ENCODE data around the gene AKR1C2. TPM values are rescaled to one million over a fixed set of nuclear protein-coding genes. Genes with fewer than 3 reads are reported as not detected.
"Not testable (repeated sequence)": the region's sequence is repeated elsewhere in the genome, so short reads cannot be mapped to it uniquely, and the experiment has no call there.

Gene AKR1C2
- total RNA-seq, 2 donors from 2014 or later = not detected

GRCh38 chr10:4953405-4953804 is 50.3 kb downstream of the AKR1C2 start:
- ATAC-seq (no peak), DNase-seq (no peak)
- Mint-ChIP-seq H3K4me1 (peaks cover 4% of the 10 kb centered on the region), H3K27ac (no peak overlapping the region), H3K4me3 (no peak overlapping the region), H3K36me3 (ENCODE audit: low read depth) (no peaks in the 10 kb centered on the region), H3K27me3 (peaks cover 24% of the 10 kb centered on the region)
- no peaks in the 10 kb centered on the region for H3K9me3 ChIP-seq (ENCODE audit: control insufficient read depth, low read length, poor library complexity, severe bottlenecking)

GRCh38 chr10:4951512-4952162 is 52.0 kb downstream of the AKR1C2 start:
- H3K36me3 Mint-ChIP-seq (ENCODE audit: low read depth); H3K9me3 ChIP-seq (ENCODE audit: control insufficient read depth, low read length, poor library complexity, severe bottlenecking); ATAC-seq; H3K4me3 Mint-ChIP-seq; H3K4me1 Mint-ChIP-seq; DNase-seq; H3K27ac Mint-ChIP-seq: not testable (repeated sequence)
- peaks cover 28% of the 10 kb centered on the region for H3K27me3 Mint-ChIP-seq

- no peaks in the 10 kb centered on the region for H3K9me3 ChIP-seq (ENCODE audit: control insufficient read depth, low read length, poor library complexity, severe bottlenecking)
- H3K27ac Mint-ChIP-seq = no peak overlapping the region
- H3K4me3 Mint-ChIP-seq = no peak overlapping the region
- H3K27me3 Mint-ChIP-seq = peaks cover 13% of the 10 kb centered on the region
- no peak for DNase-seq
- no peaks in the 10 kb centered on the region for H3K36me3 Mint-ChIP-seq (ENCODE audit: low read depth)
- ATAC-seq = no peak
- no peaks in the 10 kb centered on the region for H3K4me1 Mint-ChIP-seq
Observed at GRCh38 chr10:4947635-4948596, 55.7 kb downstream of the AKR1C2 start.

GRCh38 chr10:4947039-4947634 is 56.5 kb downstream of the AKR1C2 start:
- H3K9me3 ChIP-seq (ENCODE audit: control insufficient read depth, low read length, poor library complexity, severe bottlenecking) = no peaks in the 10 kb centered on the region
- DNase-seq (no peak), ATAC-seq (no peak)
- H3K4me1 Mint-ChIP-seq = no peaks in the 10 kb centered on the region
- H3K4me3 Mint-ChIP-seq = no peak overlapping the region
- no peaks in the 10 kb centered on the region for H3K36me3 Mint-ChIP-seq (ENCODE audit: low read depth)
- H3K27me3 Mint-ChIP-seq = peaks cover 13% of the 10 kb centered on the region
- H3K27ac Mint-ChIP-seq = no peak overlapping the region

GRCh38 chr10:4945766-4946717 is 57.6 kb downstream of the AKR1C2 start:
- H3K36me3 Mint-ChIP-seq (ENCODE audit: low read depth) = no peaks in the 10 kb centered on the region
- H3K27me3 Mint-ChIP-seq = peaks cover 9% of the 10 kb centered on the region
- no peak for ATAC-seq
- H3K4me1 Mint-ChIP-seq = no peaks in the 10 kb centered on the region
- no peaks in the 10 kb centered on the region for H3K9me3 ChIP-seq (ENCODE audit: control insufficient read depth, low read length, poor library complexity, severe bottlenecking)
- no peak for DNase-seq
- no peak overlapping the region for H3K27ac Mint-ChIP-seq
- no peak overlapping the region for H3K4me3 Mint-ChIP-seq

GRCh38 chr10:4944841-4945240 is 58.8 kb downstream of the AKR1C2 start:
- peaks cover 14% of the 10 kb centered on the region for H3K27me3 Mint-ChIP-seq
- H3K9me3 ChIP-seq (ENCODE audit: control insufficient read depth, low read length, poor library complexity, severe bottlenecking) = no peaks in the 10 kb centered on the region
- ATAC-seq (no peak), DNase-seq (no peak)
- H3K4me3 Mint-ChIP-seq = no peak overlapping the region
- H3K36me3 Mint-ChIP-seq (ENCODE audit: low read depth) = no peaks in the 10 kb centered on the region
- H3K4me1 Mint-ChIP-seq = peaks cover 3% of the 10 kb centered on the region
- no peak overlapping the region for H3K27ac Mint-ChIP-seq

- Mint-ChIP-seq H3K4me3 (no peak overlapping the region), H3K4me1 (peaks cover 4% of the 10 kb centered on the region), H3K36me3 (ENCODE audit: low read depth) (no peaks in the 10 kb centered on the region), H3K27ac (no peak overlapping the region), H3K27me3 (peaks cover 21% of the 10 kb centered on the region)
- ATAC-seq (no peak), DNase-seq (no peak)
- H3K9me3 ChIP-seq (ENCODE audit: control insufficient read depth, low read length, poor library complexity, severe bottlenecking) = no peaks in the 10 kb centered on the region
Observed at GRCh38 chr10:4943821-4944220, 59.8 kb downstream of the AKR1C2 start.

GRCh38 chr10:4943416-4943815 is 60.2 kb downstream of the AKR1C2 start:
- DNase-seq; H3K36me3 Mint-ChIP-seq (ENCODE audit: low read depth); H3K4me3 Mint-ChIP-seq; H3K9me3 ChIP-seq (ENCODE audit: control insufficient read depth, low read length, poor library complexity, severe bottlenecking); ATAC-seq; H3K27ac Mint-ChIP-seq; H3K4me1 Mint-ChIP-seq: not testable (repeated sequence)
- H3K27me3 Mint-ChIP-seq = peaks cover 25% of the 10 kb centered on the region

GRCh38 chr10:4942931-4943330 is 60.7 kb downstream of the AKR1C2 start:
- not testable (repeated sequence) for H3K4me3 Mint-ChIP-seq; H3K4me1 Mint-ChIP-seq; H3K27ac Mint-ChIP-seq; DNase-seq; H3K9me3 ChIP-seq (ENCODE audit: control insufficient read depth, low read length, poor library complexity, severe bottlenecking); ATAC-seq; H3K36me3 Mint-ChIP-seq (ENCODE audit: low read depth)
- peaks cover 26% of the 10 kb centered on the region for H3K27me3 Mint-ChIP-seq

GRCh38 chr10:4941540-4942330 is 61.9 kb downstream of the AKR1C2 start:
- ATAC-seq (no peak), DNase-seq (no peak)
- peaks cover 28% of the 10 kb centered on the region for H3K27me3 Mint-ChIP-seq
- no peaks in the 10 kb centered on the region for H3K9me3 ChIP-seq (ENCODE audit: control insufficient read depth, low read length, poor library complexity, severe bottlenecking)
- H3K4me1 Mint-ChIP-seq = peaks cover 4% of the 10 kb centered on the region
- H3K36me3 Mint-ChIP-seq (ENCODE audit: low read depth) = no peaks in the 10 kb centered on the region
- no peak overlapping the region for H3K4me3 Mint-ChIP-seq
- H3K27ac Mint-ChIP-seq = no peak overlapping the region

- H3K36me3 Mint-ChIP-seq (ENCODE audit: low read depth); H3K4me1 Mint-ChIP-seq; H3K4me3 Mint-ChIP-seq; H3K9me3 ChIP-seq (ENCODE audit: control insufficient read depth, low read length, poor library complexity, severe bottlenecking); ATAC-seq; H3K27ac Mint-ChIP-seq; DNase-seq: not testable (repeated sequence)
- peaks cover 33% of the 10 kb centered on the region for H3K27me3 Mint-ChIP-seq
Observed at GRCh38 chr10:4940909-4941308, 62.7 kb downstream of the AKR1C2 start.

GRCh38 chr10:4940073-4940428 is 63.6 kb downstream of the AKR1C2 start:
- not testable (repeated sequence) for H3K36me3 Mint-ChIP-seq (ENCODE audit: low read depth); H3K27ac Mint-ChIP-seq; H3K9me3 ChIP-seq (ENCODE audit: control insufficient read depth, low read length, poor library complexity, severe bottlenecking); DNase-seq; ATAC-seq; H3K4me3 Mint-ChIP-seq; H3K4me1 Mint-ChIP-seq
- H3K27me3 Mint-ChIP-seq = peaks cover 36% of the 10 kb centered on the region
